Osteoblast (primary cell): Measurements from ENCODE around the gene CYP19A1. TPM values are rescaled to one million over a fixed set of nuclear protein-coding genes. Genes with fewer than 3 reads are reported as not detected.

ENCODE experiments used
- DNase-seq: peaks from one replicate; pipeline ENCODE4 v3.0.0; 2011; ENCODE audit warnings: low spot score, mixed read lengths; ENCODE audit not compliant: insufficient read length; ENCODE audit errors: missing footprints
- H2AFZ ChIP-seq: 2 replicates; pipeline ENCODE4 v1.6.0; 2011; ENCODE audit warnings: mild to moderate bottlenecking, low read length
- H3K27ac ChIP-seq: 2 replicates; pipeline ENCODE4 v1.5.1; 2011; ENCODE audit warnings: mild to moderate bottlenecking, low read depth, low read length, moderate library complexity
- H3K27me3 ChIP-seq: 2 replicates; pipeline ENCODE4 v1.6.0; 2012; ENCODE audit warnings: mild to moderate bottlenecking, control low read depth, inconsistent platforms, low read length, moderate library complexity; ENCODE audit not compliant: insufficient read depth
- H3K36me3 ChIP-seq: 2 replicates; pipeline ENCODE4 v1.5.1; 2011; ENCODE audit warnings: mild to moderate bottlenecking, low read length, control low read depth, moderate library complexity; ENCODE audit not compliant: insufficient read depth
- H3K4me1 ChIP-seq: 2 replicates; pipeline ENCODE4 v1.5.1; 2011; ENCODE audit warnings: mild to moderate bottlenecking, low read length, control low read depth, moderate library complexity; ENCODE audit not compliant: insufficient read depth
- H3K4me2 ChIP-seq: 2 replicates; pipeline ENCODE4 v1.6.0; 2011; ENCODE audit warnings: mild to moderate bottlenecking, low read length; ENCODE audit not compliant: insufficient read depth
- H3K4me3 ChIP-seq: fragments of 200-600 bp; sonication (generic); 3 replicates; pipeline ENCODE4 v1.5.1; 2012; ENCODE audit warnings: mild to moderate bottlenecking, low read length, inconsistent platforms; ENCODE audit not compliant: insufficient read depth
- H3K79me2 ChIP-seq: 2 replicates; pipeline ENCODE4 v1.6.0; 2012; ENCODE audit warnings: mild to moderate bottlenecking, low read length, control low read depth, inconsistent platforms; ENCODE audit not compliant: insufficient read depth
- H3K9me3 ChIP-seq: 2 replicates; pipeline ENCODE4 v1.5.1; 2011; ENCODE audit warnings: low read depth, low read length, control low read depth
- H4K20me1 ChIP-seq: 2 replicates; pipeline ENCODE4 v1.6.0; 2012; ENCODE audit warnings: mild to moderate bottlenecking, low read length, control low read depth; ENCODE audit not compliant: insufficient read depth
- CTCF ChIP-seq: IDR thresholded peaks from 2 replicates; pipeline ENCODE4 v1.5.1; 2011; ENCODE audit warnings: mild to moderate bottlenecking, low read depth, low read length, moderate library complexity; ENCODE audit errors: extremely low read depth
- total RNA-seq: library from RNA; depleted of rRNA; stranded (reverse); fragments of >200 nt; gene quantifications from 2 replicates; pipeline ENCODE4 v1.2.3, GENCODE V29; 2012

CYP19A1 gene
- total RNA-seq, 1 donor: 2.2 TPM

- H3K9me3 ChIP-seq: no peaks in the 10 kb centered on the region
- H3K4me2 ChIP-seq: no peak overlapping the region
- DNase-seq: no peak
- H2AFZ ChIP-seq: no peak overlapping the region
- no peaks in the 10 kb centered on the region for H3K79me2 ChIP-seq
- no peaks in the 10 kb centered on the region for H3K27me3 ChIP-seq
- H4K20me1 ChIP-seq: no peaks in the 10 kb centered on the region
- peaks cover 5% of the 10 kb centered on the region for H3K4me1 ChIP-seq
- H3K4me3 ChIP-seq: no peak overlapping the region
- H3K36me3 ChIP-seq: no peaks in the 10 kb centered on the region
- no peak overlapping the region for H3K27ac ChIP-seq
- TF ChIP-seq CTCF: no peak
These were observed 88.0 kb downstream of the CYP19A1 start for GRCh38 chr15:51250217-51251011.

GRCh38 chr15:51245628-51246027 is 92.8 kb downstream of the CYP19A1 start:
- Histone ChIP-seq H3K27ac (no peak overlapping the region), H3K4me1 (peaks cover 5% of the 10 kb centered on the region), H2AFZ (no peak overlapping the region), H3K27me3 (no peaks in the 10 kb centered on the region), H3K4me2 (no peak overlapping the region), H3K4me3 (no peak overlapping the region), H3K36me3 (no peaks in the 10 kb centered on the region), H3K79me2 (no peaks in the 10 kb centered on the region), H4K20me1 (no peaks in the 10 kb centered on the region), H3K9me3 (no peaks in the 10 kb centered on the region)
- TF ChIP-seq CTCF: no peak
- DNase-seq: no peak

- no peak for TF ChIP-seq CTCF
- Histone ChIP-seq H2AFZ (no peak overlapping the region), H3K4me3 (no peak overlapping the region), H3K79me2 (no peaks in the 10 kb centered on the region), H3K36me3 (no peaks in the 10 kb centered on the region), H4K20me1 (no peaks in the 10 kb centered on the region), H3K4me2 (no peak overlapping the region), H3K27ac (no peak overlapping the region), H3K4me1 (peaks cover 5% of the 10 kb centered on the region), H3K9me3 (no peaks in the 10 kb centered on the region), H3K27me3 (no peaks in the 10 kb centered on the region)
- DNase-seq: peak; percentile 74
These were observed 94.0 kb downstream of the CYP19A1 start for GRCh38 chr15:51244423-51244869.

- Histone ChIP-seq H3K4me1 (peaks cover 5% of the 10 kb centered on the region), H3K36me3 (no peaks in the 10 kb centered on the region), H3K79me2 (no peaks in the 10 kb centered on the region), H4K20me1 (no peaks in the 10 kb centered on the region), H3K27ac (no peak overlapping the region), H2AFZ (no peak overlapping the region), H3K27me3 (no peaks in the 10 kb centered on the region), H3K4me2 (no peak overlapping the region), H3K4me3 (no peak overlapping the region), H3K9me3 (no peaks in the 10 kb centered on the region)
- TF ChIP-seq CTCF: no peak
- no peak for DNase-seq
These were observed 94.6 kb downstream of the CYP19A1 start for GRCh38 chr15:51243774-51244173.
